ENCODE data around the gene COA3.
A peak's percentile ranks its signal among the peaks of the same experiment; 100 is the strongest.

The COA3 gene

GRCh38 chr17:42818379-42818778 is 19.9 kb upstream of the COA3 start:
- DNase-seq (ENCODE audit: extremely low read depth, low read depth), result no peak
- H3K4me3 ChIP-seq (replicated peaks; ENCODE audit: low read depth, low read length), result no peak overlapping the region
- TF ChIP-seq CTCF (IDR thresholded peaks at IDR 0.05; ENCODE audit: low read depth, low read length, missing control alignments), result no peak

- TF ChIP-seq CTCF (IDR thresholded peaks at IDR 0.05; ENCODE audit: low read depth, low read length, missing control alignments), result no peak
- no peak overlapping the region for H3K4me3 ChIP-seq (replicated peaks; ENCODE audit: low read depth, low read length)
- no peak for DNase-seq (ENCODE audit: extremely low read depth, low read depth)
These were observed 19.4 kb upstream of the COA3 start for GRCh38 chr17:42817866-42818265.

- no peak for TF ChIP-seq CTCF (IDR thresholded peaks at IDR 0.05; ENCODE audit: low read depth, low read length, missing control alignments)
- no peak for DNase-seq (ENCODE audit: extremely low read depth, low read depth)
- no peak overlapping the region for H3K4me3 ChIP-seq (replicated peaks; ENCODE audit: low read depth, low read length)
These were observed 16.3 kb upstream of the COA3 start for GRCh38 chr17:42814633-42815399.

- no peak overlapping the region for H3K4me3 ChIP-seq (replicated peaks; ENCODE audit: low read depth, low read length)
- no peak for TF ChIP-seq CTCF (IDR thresholded peaks at IDR 0.05; ENCODE audit: low read depth, low read length, missing control alignments)
- peak; percentile 35 for DNase-seq (ENCODE audit: extremely low read depth, low read depth)
These were observed 10.7 kb upstream of the COA3 start for GRCh38 chr17:42809250-42809649.

- H3K4me3 ChIP-seq (replicated peaks; ENCODE audit: low read depth, low read length), result no peak overlapping the region
- TF ChIP-seq CTCF (IDR thresholded peaks at IDR 0.05; ENCODE audit: low read depth, low read length, missing control alignments), result no peak
- no peak for DNase-seq (ENCODE audit: extremely low read depth, low read depth)
These were observed 7.7 kb upstream of the COA3 start for GRCh38 chr17:42806249-42806648.

- no peak for DNase-seq (ENCODE audit: extremely low read depth, low read depth)
- H3K4me3 ChIP-seq (replicated peaks; ENCODE audit: low read depth, low read length), result no peak overlapping the region
- TF ChIP-seq CTCF (IDR thresholded peaks at IDR 0.05; ENCODE audit: low read depth, low read length, missing control alignments), result no peak
These were observed 6.4 kb upstream of the COA3 start for GRCh38 chr17:42804918-42805367.

Measured in HFF-Myc (cell line).